NCI-H2227 treated with DMSO at 0.1 percent for 48 hours (cell line): Measurements from ENCODE around the gene SMAD5.
A peak's percentile ranks its signal among the peaks of the same experiment; 100 is the strongest.

Experiments
- DNase-seq: peaks from one replicate; lab custom pipeline; 2025; lab: John Stamatoyannopoulos, UW

Gene SMAD5

DNA sequence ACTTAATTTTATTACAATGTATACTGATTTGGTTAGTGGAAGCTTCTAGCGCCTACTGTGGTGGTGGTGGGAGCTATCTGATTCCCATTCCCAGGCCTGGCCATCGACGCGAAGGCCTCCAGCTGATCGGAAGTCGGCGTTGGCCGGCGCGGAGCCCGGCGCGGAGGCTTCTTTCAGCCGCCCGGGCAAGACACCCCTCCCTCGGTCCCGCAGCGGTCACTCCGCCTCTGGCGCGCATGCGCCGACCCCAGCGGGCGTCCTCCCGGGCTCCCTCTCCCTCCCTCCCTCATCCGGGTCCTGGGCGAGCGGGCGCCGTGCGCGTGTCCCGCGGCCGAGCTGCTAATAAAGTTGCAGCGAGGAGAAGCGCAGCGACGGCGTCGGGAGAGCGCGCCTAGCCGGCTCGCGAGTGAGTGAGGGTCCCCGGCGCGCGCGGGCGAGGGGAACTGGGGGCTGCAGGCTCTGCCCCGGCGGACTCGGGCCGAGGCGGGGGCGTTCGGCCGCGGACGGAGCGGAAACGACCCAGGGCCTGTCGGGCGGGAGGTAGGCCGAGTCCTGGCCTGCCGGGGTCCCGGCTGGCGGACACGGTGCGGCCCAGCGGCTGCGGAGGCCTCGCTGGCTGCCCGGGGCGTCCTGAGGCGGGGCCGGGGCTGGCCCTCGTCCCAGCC lies at the start of gene SMAD5:
SMAD5 (plus strand) TSS at position 289 of the 665 bp plus-strand sequence. CDS start 20,916 bp downstream, outside the sequence.
- DNase-seq: peak; percentile 78

- no peak for DNase-seq
These were observed 47.9 kb upstream of the SMAD5 start for GRCh38 chr5:136084698-136085097.

DNA sequence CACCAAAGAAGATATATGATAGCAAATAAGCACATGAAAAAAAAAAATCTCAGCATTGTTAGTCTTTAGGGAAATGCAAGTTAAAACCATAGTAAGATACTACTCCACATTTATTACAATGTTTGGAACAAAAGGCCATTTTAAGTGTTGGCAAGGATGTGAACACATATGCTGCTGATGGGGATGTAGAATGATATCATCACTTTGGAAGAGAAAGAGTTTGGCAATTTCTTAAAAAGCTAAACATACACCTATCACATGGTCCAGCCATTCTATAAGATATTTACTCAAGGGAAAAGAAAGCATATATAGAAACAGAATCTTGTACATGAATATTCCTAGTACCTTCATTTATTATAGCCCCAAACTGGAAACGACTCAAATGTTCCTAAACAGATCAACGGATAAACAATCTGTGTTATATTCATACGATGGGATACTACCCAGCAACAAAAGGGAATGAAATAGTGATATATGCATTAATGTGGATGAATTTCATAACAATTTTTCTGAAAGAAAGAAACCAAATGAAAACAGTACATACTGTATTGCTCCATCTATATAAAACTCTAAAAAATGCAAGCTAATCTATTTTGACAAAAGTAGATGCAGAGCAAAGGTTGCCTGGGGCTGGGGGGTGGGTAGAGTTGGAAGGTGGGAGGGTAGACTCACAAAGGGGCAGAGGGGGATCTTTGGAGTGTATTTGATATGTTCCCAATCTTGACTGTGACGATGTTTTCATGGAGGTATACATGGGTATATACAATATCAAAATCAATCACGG lies 45.7 kb upstream of the SMAD5 start:
- no peak for DNase-seq

DNA sequence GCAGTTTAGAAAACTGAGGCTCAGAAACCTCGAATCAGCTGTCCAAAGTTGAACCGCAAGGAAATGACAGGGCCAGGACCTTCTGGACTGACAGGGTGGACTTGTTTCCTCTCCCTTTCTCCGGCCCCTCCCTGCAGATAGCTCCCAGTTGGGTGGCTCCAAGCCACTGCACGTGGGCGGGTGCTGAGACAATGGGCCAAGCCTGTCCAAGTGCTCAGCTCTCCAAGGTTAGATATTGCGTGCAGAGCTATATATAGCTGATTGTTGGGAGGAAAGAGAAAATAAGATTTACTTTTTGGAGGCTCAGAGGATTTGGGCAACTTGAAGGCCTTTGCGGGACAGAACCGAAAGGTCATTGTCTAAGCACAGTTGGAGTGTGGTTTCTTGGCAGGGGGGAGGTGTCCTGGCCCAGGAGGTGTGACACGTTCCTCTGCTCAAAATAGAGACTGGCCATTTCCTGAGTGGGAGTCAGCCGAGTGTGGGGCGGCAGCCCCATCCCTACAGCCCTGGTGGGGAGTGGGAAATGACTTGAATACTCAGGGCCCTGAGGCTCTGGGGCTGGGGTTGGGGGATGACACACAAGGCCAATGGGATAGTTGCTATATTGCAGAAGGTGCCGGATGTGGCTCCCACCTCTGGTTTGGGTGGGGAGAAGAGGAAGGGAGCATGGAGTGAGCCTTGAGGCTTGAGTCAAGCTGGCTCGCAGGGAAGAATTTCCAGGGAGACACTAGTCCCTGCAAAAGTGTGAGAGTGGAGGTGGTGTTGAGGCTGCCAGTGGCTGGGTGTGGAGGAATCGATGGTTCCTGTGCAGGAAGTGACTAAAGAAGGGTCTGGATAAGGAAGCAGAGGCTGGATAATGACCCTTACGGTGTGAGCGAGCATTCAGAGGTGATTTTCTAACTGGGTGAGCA lies 44.4 kb upstream of the SMAD5 start:
- DNase-seq: no peak

GRCh38 chr5:136089791-136090190 lies 42.9 kb upstream of the SMAD5 start:
- DNase-seq: no peak

DNA sequence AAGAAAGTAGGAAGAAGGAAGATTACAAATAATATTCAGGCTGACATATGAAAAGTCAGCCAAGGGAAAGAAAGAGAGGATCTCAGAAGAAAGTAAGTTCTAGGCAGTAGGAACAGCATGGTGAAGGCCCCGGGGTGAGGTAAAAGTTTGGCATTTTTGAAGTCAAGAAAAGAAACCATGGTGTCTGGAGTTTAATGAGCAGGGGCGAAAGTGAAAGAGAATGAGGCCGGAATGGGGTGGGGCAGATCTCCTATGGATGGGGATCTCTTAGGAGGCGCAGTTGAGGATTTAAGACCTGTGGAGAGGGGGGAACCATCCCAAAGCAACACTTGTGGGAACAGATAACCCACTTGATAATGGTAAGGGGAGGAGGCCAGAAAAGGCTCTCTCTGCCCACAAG lies 42.3 kb upstream of the SMAD5 start:
- DNase-seq: no peak

DNA sequence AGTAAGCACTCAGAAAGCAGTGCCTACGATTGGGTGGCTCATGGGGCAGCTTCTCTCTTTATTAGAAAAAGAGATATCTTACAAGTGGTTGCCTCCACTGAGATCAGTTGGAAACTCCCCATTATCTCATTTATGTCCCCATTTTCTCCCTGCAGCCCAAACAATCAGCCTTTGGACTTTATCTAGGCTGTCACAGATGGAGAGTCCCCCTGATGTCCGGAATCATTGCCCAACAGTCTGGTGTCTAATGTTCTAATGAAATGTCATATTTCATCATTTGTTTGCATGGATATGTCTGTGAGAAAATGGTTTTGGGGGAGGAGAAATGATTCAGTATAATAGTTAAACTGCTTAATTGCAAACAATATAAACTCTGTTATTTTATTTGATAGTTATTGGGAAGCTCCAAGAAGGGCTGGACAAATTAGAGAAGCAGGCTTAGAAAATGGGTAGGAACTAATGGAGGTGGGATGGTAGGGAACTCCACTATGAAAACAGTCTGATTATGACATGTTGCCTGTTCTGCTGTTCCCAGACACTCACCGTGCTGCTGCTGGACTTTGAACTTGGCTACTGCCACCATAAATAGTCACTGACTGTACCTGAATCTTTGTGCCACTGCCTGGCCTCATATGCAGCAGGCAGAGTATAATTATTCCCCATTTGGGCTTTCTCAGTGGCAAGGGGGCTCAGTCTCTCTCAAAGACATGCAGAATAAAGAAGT lies 38.3 kb upstream of the SMAD5 start:
- no peak for DNase-seq

GRCh38 chr5:136094913-136095641 lies 37.6 kb upstream of the SMAD5 start:
- no peak for DNase-seq

GRCh38 chr5:136098176-136098575 lies 34.5 kb upstream of the SMAD5 start:
- DNase-seq: no peak

DNA sequence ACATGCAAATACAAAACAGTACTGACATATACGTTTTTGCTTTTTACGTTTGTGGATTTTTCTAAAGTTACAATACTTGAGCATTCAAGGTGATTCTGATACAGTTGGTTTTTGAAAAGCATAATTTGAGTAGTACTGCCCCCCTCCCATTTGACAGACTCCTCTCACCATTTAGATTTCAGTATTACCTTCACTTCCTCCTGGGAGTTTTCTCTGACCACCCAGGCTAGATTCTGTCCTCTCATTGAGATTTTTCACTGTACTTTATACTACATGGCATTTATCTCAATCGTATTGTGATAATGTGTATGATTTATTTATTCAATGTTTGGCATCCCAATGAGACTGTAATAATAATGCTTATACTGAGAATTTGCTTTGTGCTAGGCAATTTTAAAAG lies 32.8 kb upstream of the SMAD5 start:
- DNase-seq: no peak

DNA sequence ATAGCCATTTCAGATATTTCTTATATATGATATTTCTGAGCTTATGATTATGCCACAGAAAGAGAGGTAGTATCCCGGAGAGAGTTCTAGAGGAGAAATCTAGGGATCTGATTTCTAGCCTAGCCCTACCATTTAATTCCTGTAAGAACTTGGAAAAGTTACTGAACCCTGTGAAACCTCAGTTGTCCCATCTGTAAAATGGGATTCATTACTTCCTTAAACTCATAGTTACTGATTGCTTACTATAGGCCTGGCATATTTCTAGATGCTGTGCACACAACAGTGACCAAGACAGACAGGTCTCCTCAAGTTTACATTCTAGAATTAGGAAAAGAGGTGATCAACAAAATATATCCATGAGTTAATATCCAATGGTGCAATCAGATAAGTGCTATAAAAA lies 30.8 kb upstream of the SMAD5 start:
- DNase-seq: no peak

DNA sequence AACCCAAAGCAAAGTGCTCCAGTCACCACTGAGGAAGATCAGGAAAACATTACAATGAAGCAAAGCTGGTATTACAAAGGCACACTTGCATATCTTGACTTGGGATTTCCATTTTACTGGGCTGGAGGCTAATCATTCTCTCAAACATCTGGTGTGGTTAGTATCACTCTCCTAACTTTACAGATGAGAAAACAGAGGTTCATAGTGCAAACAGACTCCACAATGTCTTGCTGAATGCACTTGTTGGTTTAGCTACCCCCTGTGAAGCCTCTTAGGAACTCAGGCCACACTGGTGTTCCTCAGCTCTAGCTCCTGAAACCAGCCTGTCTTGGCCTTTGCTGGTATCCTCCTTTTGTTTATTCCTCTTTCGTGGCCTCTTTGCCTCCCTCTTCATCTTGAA lies 29.5 kb upstream of the SMAD5 start:
- no peak for DNase-seq

GRCh38 chr5:136104306-136104965 lies 28.2 kb upstream of the SMAD5 start:
- no peak for DNase-seq

DNA sequence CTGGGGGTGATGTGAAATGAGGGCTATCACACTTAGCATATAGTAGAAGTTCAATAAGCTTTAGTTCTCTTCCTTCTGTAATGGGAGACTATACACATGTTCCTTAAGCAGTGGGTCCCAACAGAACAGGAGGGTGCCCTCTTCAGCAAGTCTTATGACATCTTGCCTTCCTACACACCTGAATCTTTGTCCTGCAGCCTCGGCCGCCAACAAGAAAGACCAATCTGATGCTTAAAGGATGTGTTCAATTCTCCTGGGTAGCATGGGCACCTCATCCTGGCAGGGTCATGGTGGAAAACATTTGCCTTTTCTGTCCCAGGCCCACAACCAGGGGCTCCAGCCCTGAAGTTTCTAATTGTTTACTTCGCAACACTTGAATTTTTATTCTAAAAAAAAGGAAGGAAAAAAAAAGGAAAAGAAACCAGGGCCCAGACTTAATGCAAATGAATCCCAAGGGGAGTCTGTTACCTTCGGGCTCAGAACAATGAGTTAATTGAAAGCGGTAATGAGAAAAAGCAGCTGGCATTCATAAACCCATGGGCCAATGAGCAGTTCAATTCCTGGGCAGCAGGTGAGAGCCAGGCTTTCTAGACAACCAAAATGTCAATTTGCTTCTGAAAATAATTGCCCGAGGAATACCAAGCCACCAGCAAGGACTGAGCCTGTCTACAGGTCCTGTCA lies 26.2 kb upstream of the SMAD5 start:
- no peak for DNase-seq

GRCh38 chr5:136108180-136108611 lies 24.4 kb upstream of the SMAD5 start:
- no peak for DNase-seq

GRCh38 chr5:136108766-136109165 lies 23.9 kb upstream of the SMAD5 start:
- DNase-seq: no peak

DNA sequence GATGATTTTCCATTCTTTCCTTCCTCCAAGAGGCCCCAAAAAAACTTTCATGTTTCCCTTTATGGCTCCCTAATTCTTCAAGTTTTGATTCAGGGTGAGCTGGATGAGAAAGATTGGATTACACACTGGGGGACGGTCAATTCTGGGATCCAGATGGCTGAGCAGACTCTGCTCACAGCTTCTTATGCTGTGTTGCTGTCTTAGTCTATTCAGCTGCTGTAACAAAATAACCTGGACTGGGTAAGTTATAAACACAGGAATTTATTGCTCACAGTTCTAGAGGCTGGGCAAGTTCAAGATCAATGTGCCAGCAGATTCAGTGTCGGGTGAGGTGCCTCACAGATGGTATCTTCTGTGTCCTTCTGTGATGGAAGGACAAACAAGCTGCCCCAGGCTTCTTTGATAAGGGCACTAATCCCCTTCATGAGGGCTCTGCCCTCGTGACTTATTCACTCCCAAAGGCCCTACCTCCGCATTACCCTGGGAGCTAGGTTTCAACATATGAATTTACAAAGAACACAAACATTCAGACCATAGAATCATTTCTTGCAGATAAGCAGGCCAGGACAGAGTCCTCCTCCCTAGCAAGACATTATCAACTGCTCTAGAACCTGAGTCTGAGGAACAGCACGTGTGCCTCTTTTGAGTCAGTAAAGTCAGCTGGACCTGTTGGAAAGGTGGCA lies 23.1 kb upstream of the SMAD5 start:
- no peak for DNase-seq

- DNase-seq: no peak
These were observed 19.0 kb upstream of the SMAD5 start for GRCh38 chr5:136113606-136114005.

GRCh38 chr5:136114414-136115125 lies 18.1 kb upstream of the SMAD5 start:
- DNase-seq: no peak
